ENCODE data around the gene TMEM132C. TPM values are rescaled to one million over a fixed set of nuclear protein-coding genes. Genes with fewer than 3 reads are reported as not detected.

Gene TMEM132C
- total RNA-seq, 1 experiment from 2014 or later, result not detected

- TF ChIP-seq ATF3 (CRISPR knock-in tag; conservative IDR thresholded peaks at IDR 0.05), result no peak
- no peak for TF ChIP-seq GABPB1 (CRISPR knock-in tag; IDR thresholded peaks at IDR 0.05)
- TF ChIP-seq PREB (CRISPR knock-in tag; IDR thresholded peaks at IDR 0.05; ENCODE audit: borderline replicate concordance), result no peak
These were observed 314.4 kb downstream of the TMEM132C start (continued) for GRCh38 chr12:128581321-128581761.

- CTCF ChIA-PET, result no interaction called here
- no peak for DNase-seq (ENCODE audit: low spot score)
- Mint-ChIP-seq H3K27me3 (ENCODE audit: low read depth) (peaks cover 7% of the 10 kb centered on the region), H3K36me3 (peaks cover 83% of the 10 kb centered on the region), H3K4me1 (no peaks in the 10 kb centered on the region), H3K27ac (no peak overlapping the region), H3K9me3 (peaks cover 83% of the 10 kb centered on the region), H3K4me3 (no peak overlapping the region)
- ATAC-seq, result no peak
- no peak for TF ChIP-seq ZNF219 (CRISPR knock-in tag; IDR thresholded peaks at IDR 0.05; ENCODE audit: borderline replicate concordance)
- TF ChIP-seq ZNF671 (CRISPR knock-in tag; IDR thresholded peaks at IDR 0.05), result no peak
- TF ChIP-seq ZMAT4 (CRISPR knock-in tag; IDR thresholded peaks at IDR 0.05), result no peak
- no peak for TF ChIP-seq FOXP1 (CRISPR knock-in tag; IDR thresholded peaks at IDR 0.05; ENCODE audit: borderline replicate concordance)
- no peak for TF ChIP-seq ZNF396 (CRISPR knock-in tag; IDR thresholded peaks at IDR 0.05; ENCODE audit: borderline replicate concordance)
- no peak for TF ChIP-seq FOXJ3 (CRISPR knock-in tag; IDR thresholded peaks at IDR 0.05; ENCODE audit: borderline replicate concordance)
- TF ChIP-seq AFF4 (CRISPR knock-in tag; IDR thresholded peaks at IDR 0.05; ENCODE audit: borderline replicate concordance), result no peak
- TF ChIP-seq CDX4 (CRISPR knock-in tag; IDR thresholded peaks at IDR 0.05; ENCODE audit: borderline replicate concordance), result no peak
- no peak for TF ChIP-seq NR3C1 (CRISPR knock-in tag; conservative IDR thresholded peaks at IDR 0.05; ENCODE audit: low read depth)
- TF ChIP-seq NFATC4 (CRISPR knock-in tag; IDR thresholded peaks at IDR 0.05), result no peak
- TF ChIP-seq ZNF423 (CRISPR knock-in tag; IDR thresholded peaks at IDR 0.05), result no peak
- no peak for TF ChIP-seq NR2C2 (CRISPR knock-in tag; IDR thresholded peaks at IDR 0.05)
- TF ChIP-seq MAX (CRISPR knock-in tag; IDR thresholded peaks at IDR 0.05), result no peak
- TF ChIP-seq ZNF121 (CRISPR knock-in tag; IDR thresholded peaks at IDR 0.05), result no peak
- no peak for TF ChIP-seq MLX (CRISPR knock-in tag; IDR thresholded peaks at IDR 0.05)
- TF ChIP-seq ZNF232 (CRISPR knock-in tag; IDR thresholded peaks at IDR 0.05), result no peak
- TF ChIP-seq ATF1 (CRISPR knock-in tag; IDR thresholded peaks at IDR 0.05), result no peak
- TF ChIP-seq MXD4 (CRISPR knock-in tag; IDR thresholded peaks at IDR 0.05; ENCODE audit: borderline replicate concordance), result no peak
- no peak for TF ChIP-seq JUN (CRISPR knock-in tag; IDR thresholded peaks at IDR 0.05)
- TF ChIP-seq ZBTB21 (CRISPR knock-in tag; IDR thresholded peaks at IDR 0.05; ENCODE audit: borderline replicate concordance), result no peak
- POLR2A ChIA-PET, result no interaction called here
These were observed 316.5 kb downstream of the TMEM132C start for GRCh38 chr12:128583453-128583852.

Measured in WTC11 (cell line).